SK-N-SH treated with all-trans-retinoic acid at 6 μM for 48 hours (cell line): ENCODE results near the gene RBMS1.

Experiments used
- ATAC-seq: fragments of 200-7000 bp; cut with Tn5 transposase; 3 replicates; pipeline ENCODE4 v1.9.1; 2020; ENCODE audit warnings: mild to moderate bottlenecking, moderate library complexity
- ARNTL ChIP-seq: fragments of 450-650 bp; formaldehyde crosslinking; IDR thresholded peaks from 2 replicates; pipeline ENCODE4 v1.5.0; 2020; ENCODE audit warnings: low read depth, mild to moderate bottlenecking, moderate library complexity, borderline replicate concordance
- BACH2 ChIP-seq: fragments of 250-450 bp; sonication (Bioruptor Pico); IDR thresholded peaks from 2 replicates; pipeline ENCODE4 v1.9.0; 2021; ENCODE audit warnings: mild to moderate bottlenecking, borderline replicate concordance
- CREB5 ChIP-seq: fragments of 250-450 bp; sonication (Bioruptor Pico); IDR thresholded peaks from 2 replicates; pipeline ENCODE4 v1.5.1; 2020; ENCODE audit warnings: low read depth, mild to moderate bottlenecking, moderate library complexity
- CSDC2 ChIP-seq: fragments of 250-450 bp; sonication (Bioruptor Pico); IDR thresholded peaks from 2 replicates; pipeline ENCODE4 v1.5.0; 2020; ENCODE audit warnings: mild to moderate bottlenecking, moderate library complexity
- ESRRG ChIP-seq: fragments of 250-450 bp; sonication (Bioruptor Pico); IDR thresholded peaks from 2 replicates; pipeline ENCODE4 v1.6.1; 2021; ENCODE audit warnings: mild to moderate bottlenecking
- GLIS3 ChIP-seq: fragments of 250-450 bp; sonication (Bioruptor Pico); IDR thresholded peaks from 2 replicates; pipeline ENCODE4 v1.5.0; 2020; ENCODE audit warnings: mild to moderate bottlenecking, moderate library complexity
- ISL1 ChIP-seq: fragments of 250-450 bp; sonication (Bioruptor Pico); IDR thresholded peaks from 2 replicates; pipeline ENCODE4 v2.1.2; 2022; ENCODE audit warnings: mild to moderate bottlenecking, moderate library complexity
- OSR1 ChIP-seq: fragments of 250-450 bp; sonication (Bioruptor Pico); IDR thresholded peaks from 2 replicates; pipeline ENCODE4 v1.8.0; 2022; ENCODE audit warnings: moderate library complexity, mild to moderate bottlenecking, inconsistent platforms
- PATZ1 ChIP-seq: fragments of 250-450 bp; sonication (Bioruptor Pico); IDR thresholded peaks from 2 replicates; pipeline ENCODE4 v1.8.0; 2020; ENCODE audit warnings: mild to moderate bottlenecking, moderate library complexity, borderline replicate concordance
- PPARA ChIP-seq: fragments of 250-450 bp; sonication (Bioruptor Pico); IDR thresholded peaks from 2 replicates; pipeline ENCODE4 v1.5.0; 2020; ENCODE audit warnings: mild to moderate bottlenecking, borderline replicate concordance
- RARB ChIP-seq: fragments of 250-450 bp; sonication (Bioruptor Pico); IDR thresholded peaks from 2 replicates; pipeline ENCODE4 v1.8.0; 2021; ENCODE audit warnings: mild to moderate bottlenecking, moderate library complexity
- SNAI2 ChIP-seq: fragments of 250-450 bp; sonication (Bioruptor Pico); IDR thresholded peaks from 2 replicates; pipeline ENCODE4 v1.5.0; 2020; ENCODE audit warnings: mild to moderate bottlenecking, moderate library complexity
- TCF4 ChIP-seq: fragments of 250-450 bp; sonication (Bioruptor Pico); IDR thresholded peaks from 2 replicates; pipeline ENCODE4 v1.8.0; 2021; ENCODE audit warnings: mild to moderate bottlenecking, moderate library complexity, borderline replicate concordance
- TOX ChIP-seq: fragments of 250-450 bp; sonication (Bioruptor Pico); IDR thresholded peaks from 2 replicates; pipeline ENCODE4 v1.8.0; 2021; ENCODE audit warnings: mild to moderate bottlenecking, moderate library complexity, borderline replicate concordance
- TSHZ2 ChIP-seq: fragments of 250-450 bp; sonication (Bioruptor Pico); IDR thresholded peaks from 2 replicates; pipeline ENCODE4 v1.5.0; 2020; ENCODE audit warnings: mild to moderate bottlenecking, moderate library complexity
- ZFP3 ChIP-seq: fragments of 250-450 bp; sonication (Bioruptor Pico); IDR thresholded peaks from 2 replicates; pipeline ENCODE4 v1.5.0; 2020; ENCODE audit warnings: mild to moderate bottlenecking, moderate library complexity
- ZFP30 ChIP-seq: fragments of 450-650 bp; formaldehyde crosslinking; IDR thresholded peaks from 2 replicates; pipeline ENCODE4 v1.5.0; 2022; ENCODE audit warnings: mild to moderate bottlenecking, moderate library complexity
- ZNF565 ChIP-seq: fragments of 450-650 bp; formaldehyde crosslinking; conservative IDR thresholded peaks from 2 replicates; pipeline ENCODE4 v1.5.0; 2020; ENCODE audit warnings: low read depth, mild to moderate bottlenecking, moderate library complexity
- ZNF70 ChIP-seq: fragments of 450-650 bp; formaldehyde crosslinking; IDR thresholded peaks from 2 replicates; pipeline ENCODE4 v1.5.0; 2020; ENCODE audit warnings: mild to moderate bottlenecking, moderate library complexity
- ZNF8 ChIP-seq: fragments of 450-650 bp; formaldehyde crosslinking; IDR thresholded peaks from 2 replicates; pipeline ENCODE4 v1.5.0; 2020; ENCODE audit warnings: mild to moderate bottlenecking, moderate library complexity
- TF ChIP-seq, protein P1 (sequence below): fragments of 250-450 bp; sonication (Bioruptor Pico); IDR thresholded peaks from 2 replicates; pipeline ENCODE4 v1.5.1; 2021; ENCODE audit warnings: mild to moderate bottlenecking, moderate library complexity
- TF ChIP-seq, protein P2 (sequence below): fragments of 250-450 bp; sonication (Bioruptor Pico); IDR thresholded peaks from 2 replicates; pipeline ENCODE4 v1.8.0; 2021; ENCODE audit warnings: low read depth, mild to moderate bottlenecking, moderate library complexity, borderline replicate concordance

RBMS1 gene

DNA sequence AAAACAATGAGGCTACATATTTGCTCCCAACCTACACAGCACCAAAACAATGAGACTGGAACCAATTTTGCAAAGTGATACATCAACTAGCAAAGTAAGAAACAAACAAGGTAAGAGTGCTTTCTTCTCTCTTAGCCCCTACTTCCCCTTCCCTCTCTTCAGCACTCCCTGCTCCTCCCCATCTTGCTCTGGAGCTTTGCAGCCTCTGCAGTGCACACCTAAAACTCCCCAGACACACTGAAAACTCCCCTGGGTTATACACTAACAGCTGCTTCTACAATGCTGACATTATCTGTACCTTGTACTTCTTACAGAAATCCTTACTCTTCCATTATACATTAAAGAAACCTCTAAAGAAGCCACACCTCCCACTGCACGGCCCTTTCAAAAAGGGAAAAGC, 93.7 kb downstream of the RBMS1 start:
- no peak for TF ChIP-seq ZNF8 (CRISPR knock-in tag)
- no peak for TF ChIP-seq TCF4
- TF ChIP-seq PPARA = no peak
- TF ChIP-seq, protein P1, sequence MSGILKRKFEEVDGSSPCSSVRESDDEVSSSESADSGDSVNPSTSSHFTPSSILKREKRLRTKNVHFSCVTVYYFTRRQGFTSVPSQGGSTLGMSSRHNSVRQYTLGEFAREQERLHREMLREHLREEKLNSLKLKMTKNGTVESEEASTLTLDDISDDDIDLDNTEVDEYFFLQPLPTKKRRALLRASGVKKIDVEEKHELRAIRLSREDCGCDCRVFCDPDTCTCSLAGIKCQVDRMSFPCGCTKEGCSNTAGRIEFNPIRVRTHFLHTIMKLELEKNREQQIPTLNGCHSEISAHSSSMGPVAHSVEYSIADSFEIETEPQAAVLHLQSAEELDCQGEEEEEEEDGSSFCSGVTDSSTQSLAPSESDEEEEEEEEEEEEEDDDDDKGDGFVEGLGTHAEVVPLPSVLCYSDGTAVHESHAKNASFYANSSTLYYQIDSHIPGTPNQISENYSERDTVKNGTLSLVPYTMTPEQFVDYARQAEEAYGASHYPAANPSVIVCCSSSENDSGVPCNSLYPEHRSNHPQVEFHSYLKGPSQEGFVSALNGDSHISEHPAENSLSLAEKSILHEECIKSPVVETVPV (CRISPR knock-in tag) = no peak
- no peak for TF ChIP-seq CSDC2 (CRISPR knock-in tag)
- TF ChIP-seq CREB5 (CRISPR knock-in tag) = no peak
- TF ChIP-seq ZFP3 = no peak
- TF ChIP-seq, protein P2, sequence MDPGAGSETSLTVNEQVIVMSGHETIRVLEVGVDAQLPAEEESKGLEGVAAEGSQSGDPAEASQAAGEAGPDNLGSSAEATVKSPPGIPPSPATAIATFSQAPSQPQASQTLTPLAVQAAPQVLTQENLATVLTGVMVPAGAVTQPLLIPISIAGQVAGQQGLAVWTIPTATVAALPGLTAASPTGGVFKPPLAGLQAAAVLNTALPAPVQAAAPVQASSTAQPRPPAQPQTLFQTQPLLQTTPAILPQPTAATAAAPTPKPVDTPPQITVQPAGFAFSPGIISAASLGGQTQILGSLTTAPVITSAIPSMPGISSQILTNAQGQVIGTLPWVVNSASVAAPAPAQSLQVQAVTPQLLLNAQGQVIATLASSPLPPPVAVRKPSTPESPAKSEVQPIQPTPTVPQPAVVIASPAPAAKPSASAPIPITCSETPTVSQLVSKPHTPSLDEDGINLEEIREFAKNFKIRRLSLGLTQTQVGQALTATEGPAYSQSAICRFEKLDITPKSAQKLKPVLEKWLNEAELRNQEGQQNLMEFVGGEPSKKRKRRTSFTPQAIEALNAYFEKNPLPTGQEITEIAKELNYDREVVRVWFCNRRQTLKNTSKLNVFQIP (CRISPR knock-in tag) = no peak
- TF ChIP-seq RARB (CRISPR knock-in tag) = no peak
- no peak for TF ChIP-seq OSR1 (CRISPR knock-in tag)
- TF ChIP-seq TSHZ2 (CRISPR knock-in tag) = no peak
- no peak for TF ChIP-seq SNAI2 (CRISPR knock-in tag)
- no peak for TF ChIP-seq TOX (CRISPR knock-in tag)
- no peak for TF ChIP-seq ESRRG
- no peak for TF ChIP-seq ZNF565 (CRISPR knock-in tag)
- TF ChIP-seq GLIS3 (CRISPR knock-in tag) = no peak
- no peak for TF ChIP-seq BACH2 (CRISPR knock-in tag)
- no peak for TF ChIP-seq ISL1 (CRISPR knock-in tag)
- TF ChIP-seq ZNF70 (CRISPR knock-in tag) = no peak
- TF ChIP-seq ZFP30 (CRISPR knock-in tag) = no peak
- ATAC-seq = no peak; the same call in 2 of the 3 replicates

GRCh38 chr2:160397530-160397865, 96.1 kb downstream of the RBMS1 start:
- ATAC-seq = peak; percentile 65
- TF ChIP-seq ZNF8 (CRISPR knock-in tag) (no peak), TCF4 (no peak), OSR1 (CRISPR knock-in tag) (no peak), ARNTL (CRISPR knock-in tag) (no peak), ESRRG (no peak), RARB (CRISPR knock-in tag) (no peak), TOX (CRISPR knock-in tag) (no peak), PATZ1 (CRISPR knock-in tag) (no peak), SNAI2 (CRISPR knock-in tag) (no peak), PPARA (no peak), ZFP3 (no peak), ZNF565 (CRISPR knock-in tag) (no peak), ZNF70 (CRISPR knock-in tag) (no peak), CREB5 (CRISPR knock-in tag) (no peak), GLIS3 (CRISPR knock-in tag) (no peak), TSHZ2 (CRISPR knock-in tag) (no peak)
- TF ChIP-seq, protein P1 (CRISPR knock-in tag) = no peak
- TF ChIP-seq, protein P2 (CRISPR knock-in tag) = no peak
